ENCODE results near the gene GNAZ. TPM values are rescaled to one million over a fixed set of nuclear protein-coding genes. Genes with fewer than 3 reads are reported as not detected.

The GNAZ gene
- total RNA-seq, 1 experiment from 2014 or later: 5.0 TPM

DNA sequence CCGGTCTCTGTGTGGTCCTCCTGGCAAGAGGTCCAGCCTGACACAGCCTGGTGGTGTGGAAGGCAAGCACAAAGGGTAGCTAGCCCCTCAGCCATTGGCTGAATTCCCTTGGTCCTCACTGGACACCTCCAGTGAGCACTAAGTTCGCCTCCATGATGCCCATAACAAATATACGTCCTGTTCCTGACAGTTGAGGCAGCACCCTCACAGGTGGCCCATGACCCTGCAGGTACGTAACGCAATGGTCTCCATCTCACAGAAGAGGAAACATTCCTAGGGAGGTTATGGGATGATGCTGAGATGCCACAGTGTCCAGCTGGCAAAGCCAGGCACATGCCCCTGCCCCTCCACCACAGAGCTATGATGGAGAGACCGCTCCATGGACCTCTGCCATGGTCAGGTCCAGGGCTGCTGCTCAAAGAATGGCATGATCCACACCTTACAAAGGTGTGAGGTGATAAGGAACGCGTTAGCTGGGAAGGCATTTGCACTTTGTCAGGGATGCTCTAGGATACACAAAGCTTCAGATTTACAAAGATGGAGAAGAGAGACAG is 1.4 kb upstream of the GNAZ start:
- H3K4me1 Mint-ChIP-seq: peaks cover 12 to 41% of the 10 kb centered on the region in 2 experiments; a peak in 3 of 4 replicates
- Histone ChIP-seq H3K27me3 (ENCODE audit: insufficient read depth, low read length) (peaks cover 8% of the 10 kb centered on the region; the same call in 1 of the 2 replicates), H2BK5ac (ENCODE audit: insufficient read length, low read length) (no peak overlapping the region), H2BK15ac (ENCODE audit: low read depth, low read length) (no peak overlapping the region; the same call in 1 of the 2 replicates), H2AFZ (ENCODE audit: low read length) (no peak overlapping the region), H2BK12ac (ENCODE audit: insufficient read length, low read depth, low read length) (no peak overlapping the region), H4K8ac (replicated peaks; ENCODE audit: insufficient read length, low read depth, low read length) (no peak overlapping the region), H3K4me1 (ENCODE audit: insufficient read depth, low read length) (no peaks in the 10 kb centered on the region), H2AK5ac (ENCODE audit: insufficient read length, low read length) (no peak overlapping the region), H4K91ac (ENCODE audit: insufficient read length, low read depth, low read length) (no peak overlapping the region), H3K9me3 (ENCODE audit: control insufficient read depth, low read depth, low read length) (no peaks in the 10 kb centered on the region), H3K23me2 (ENCODE audit: insufficient read length, low read depth, low read length, poor library complexity, severe bottlenecking) (peaks cover 11% of the 10 kb centered on the region), H3K23ac (ENCODE audit: insufficient read length, low read depth, low read length) (no peak overlapping the region), H4K20me1 (ENCODE audit: control insufficient read depth, insufficient read depth, insufficient read length) (no peaks in the 10 kb centered on the region), H3K4ac (ENCODE audit: low read depth, low read length) (no peak overlapping the region), H3K27ac (ENCODE audit: insufficient read length, low read depth, low read length) (no peak overlapping the region), H3K4me2 (ENCODE audit: insufficient read depth, insufficient read length, low read length) (no peak overlapping the region), H2BK120ac (ENCODE audit: low read depth, low read length, poor library complexity, severe bottlenecking) (no peak overlapping the region), H2BK20ac (ENCODE audit: low read depth, low read length, poor library complexity, severe bottlenecking) (no peak overlapping the region), H3K9ac (ENCODE audit: extremely low read depth, insufficient read length, low read length) (no peak overlapping the region), H3K79me1 (ENCODE audit: insufficient read depth, low read depth, low read length, poor library complexity, severe bottlenecking) (no peaks in the 10 kb centered on the region), H3K18ac (ENCODE audit: insufficient read length, low read depth, low read length) (no peak overlapping the region), H3K56ac (ENCODE audit: insufficient read length, low read depth, low read length) (no peak overlapping the region), H3K79me2 (ENCODE audit: insufficient read depth, low read length) (no peaks in the 10 kb centered on the region), H3K14ac (ENCODE audit: insufficient read depth, low read length) (no peak overlapping the region), H3T11ph (ENCODE audit: low read length) (no peak overlapping the region), H4K5ac (ENCODE audit: insufficient read length, low read depth, low read length) (no peak overlapping the region)
- TF ChIP-seq, protein P1, sequence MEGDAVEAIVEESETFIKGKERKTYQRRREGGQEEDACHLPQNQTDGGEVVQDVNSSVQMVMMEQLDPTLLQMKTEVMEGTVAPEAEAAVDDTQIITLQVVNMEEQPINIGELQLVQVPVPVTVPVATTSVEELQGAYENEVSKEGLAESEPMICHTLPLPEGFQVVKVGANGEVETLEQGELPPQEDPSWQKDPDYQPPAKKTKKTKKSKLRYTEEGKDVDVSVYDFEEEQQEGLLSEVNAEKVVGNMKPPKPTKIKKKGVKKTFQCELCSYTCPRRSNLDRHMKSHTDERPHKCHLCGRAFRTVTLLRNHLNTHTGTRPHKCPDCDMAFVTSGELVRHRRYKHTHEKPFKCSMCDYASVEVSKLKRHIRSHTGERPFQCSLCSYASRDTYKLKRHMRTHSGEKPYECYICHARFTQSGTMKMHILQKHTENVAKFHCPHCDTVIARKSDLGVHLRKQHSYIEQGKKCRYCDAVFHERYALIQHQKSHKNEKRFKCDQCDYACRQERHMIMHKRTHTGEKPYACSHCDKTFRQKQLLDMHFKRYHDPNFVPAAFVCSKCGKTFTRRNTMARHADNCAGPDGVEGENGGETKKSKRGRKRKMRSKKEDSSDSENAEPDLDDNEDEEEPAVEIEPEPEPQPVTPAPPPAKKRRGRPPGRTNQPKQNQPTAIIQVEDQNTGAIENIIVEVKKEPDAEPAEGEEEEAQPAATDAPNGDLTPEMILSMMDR (conservative IDR thresholded peaks at IDR 0.05): no peak
- DNase-seq: peak; percentile 12
- peaks cover 86% of the 10 kb centered on the region for H3K27me3 Mint-ChIP-seq (ENCODE audit: low read depth)
- no CpG with 5 or more reads among the region's 8 CpGs for WGBS (ENCODE audit: extremely low coverage, insufficient read length, low lambda C conversion rate)
- no peak overlapping the region for H3K27ac Mint-ChIP-seq
- peaks cover 0 to 6% (median 0%) of the 10 kb centered on the region in 3 experiments; a peak in 2 of 7 replicates for H3K36me3 Mint-ChIP-seq (ENCODE audit: insufficient read depth in 1 of 3, low read depth in 3 of 3)
- peak overlapping the region; percentile 16 to 91 for H3K4me3 Mint-ChIP-seq
- no peaks in the 10 kb centered on the region; a peak in 1 of 5 replicates for H3K9me3 Mint-ChIP-seq
